Neuron (in vitro differentiated cells): ENCODE data around the gene ATP5PB.

Source experiments
- H2AFZ ChIP-seq: one replicate; pipeline ENCODE4 v1.6.1; 2013; ENCODE audit warnings: low read depth, mild to moderate bottlenecking, inconsistent platforms, low read length, moderate library complexity
- H3K27me3 ChIP-seq: one replicate; pipeline ENCODE4 v1.6.1; 2013; ENCODE audit warnings: low read length; ENCODE audit not compliant: insufficient read depth
- H3K36me3 ChIP-seq: one replicate; pipeline ENCODE4 v1.6.1; 2013; ENCODE audit warnings: low read length; ENCODE audit not compliant: insufficient read depth
- H3K4me1 ChIP-seq: one replicate; pipeline ENCODE4 v1.6.1; 2013; ENCODE audit warnings: low read length; ENCODE audit not compliant: insufficient read depth
- H3K4me3 ChIP-seq: 2 replicates; pipeline ENCODE4 v1.5.1; 2013; ENCODE audit warnings: mild to moderate bottlenecking, low read length, moderate library complexity
- H3K9me3 ChIP-seq: one replicate; pipeline ENCODE4 v1.6.1; 2013; ENCODE audit warnings: low read length

The ATP5PB gene

DNA sequence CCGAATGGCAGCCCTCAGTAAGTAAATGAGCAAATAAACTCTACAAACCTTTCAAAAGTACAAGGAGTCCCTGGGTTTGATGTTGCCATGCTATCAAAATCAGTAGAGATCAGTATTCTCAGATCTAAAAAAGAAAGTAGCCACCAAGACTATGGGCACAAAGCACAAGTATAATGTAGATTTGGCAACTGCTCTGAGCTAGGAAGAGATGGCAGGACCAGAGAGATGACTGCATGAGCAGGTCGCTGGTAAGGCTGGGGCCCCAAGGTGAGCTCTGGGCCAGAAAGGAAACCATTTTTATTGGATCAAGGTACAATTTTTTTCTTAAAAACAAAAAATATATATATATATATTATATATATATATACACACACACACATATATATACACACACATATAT is 57.3 kb downstream of the ATP5PB start:
- Histone ChIP-seq H3K9me3 (no peaks in the 10 kb centered on the region), H3K4me3 (no peak overlapping the region), H3K27me3 (peaks cover 4% of the 10 kb centered on the region), H3K4me1 (peaks cover 3% of the 10 kb centered on the region), H2AFZ (no peak overlapping the region), H3K36me3 (no peaks in the 10 kb centered on the region)

- no peaks in the 10 kb centered on the region for H3K36me3 ChIP-seq
- no peaks in the 10 kb centered on the region for H3K9me3 ChIP-seq
- H3K27me3 ChIP-seq, result peaks cover 4% of the 10 kb centered on the region
- peaks cover 3% of the 10 kb centered on the region for H3K4me1 ChIP-seq
- H2AFZ ChIP-seq, result peak overlapping the region; percentile 71
- H3K4me3 ChIP-seq, result peak overlapping the region; percentile 59
Measured at GRCh38 chr1:111507411-111508201, 58.3 kb downstream of the ATP5PB start.

DNA sequence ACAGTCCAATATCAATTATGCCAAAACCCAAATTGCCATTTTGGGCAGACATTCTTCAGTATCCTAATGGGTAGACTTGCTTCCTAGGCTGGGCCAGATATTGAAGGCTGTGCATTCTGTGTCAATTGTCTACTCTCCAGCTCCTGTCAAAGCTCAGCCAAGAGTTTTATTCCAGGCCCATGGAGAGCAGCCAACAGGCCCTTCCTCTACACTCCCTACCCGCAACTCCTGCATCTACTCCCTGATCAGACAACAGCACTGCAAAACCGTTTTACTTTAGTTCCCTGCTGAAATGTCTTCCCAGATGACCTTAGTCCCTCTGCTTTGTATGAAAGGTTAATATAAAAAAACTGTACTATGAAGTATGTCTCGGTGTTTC is 60.7 kb downstream of the ATP5PB start:
- Histone ChIP-seq H3K4me3 (no peak overlapping the region), H3K27me3 (no peaks in the 10 kb centered on the region), H3K4me1 (peaks cover 3% of the 10 kb centered on the region), H2AFZ (no peak overlapping the region), H3K36me3 (no peaks in the 10 kb centered on the region), H3K9me3 (no peaks in the 10 kb centered on the region)

DNA sequence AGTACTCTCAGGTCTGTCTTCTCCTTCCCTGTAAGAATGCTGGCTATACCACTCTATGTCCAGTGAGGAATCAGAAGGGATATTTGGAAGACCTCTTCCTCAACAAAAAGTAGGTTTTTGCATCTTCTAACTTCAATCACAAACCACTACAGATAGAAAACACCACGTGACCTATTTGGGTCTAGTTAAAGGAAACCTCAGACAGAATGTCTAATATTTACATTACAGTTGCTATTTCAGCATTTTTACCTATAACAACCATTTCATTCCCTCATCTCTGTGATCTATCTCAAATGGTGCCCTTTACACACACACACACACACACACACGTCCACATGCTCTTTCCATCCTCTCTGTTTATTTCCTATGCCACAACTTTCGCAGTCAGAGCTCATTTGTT is 62.1 kb downstream of the ATP5PB start:
- H3K4me3 ChIP-seq, result no peak overlapping the region
- no peaks in the 10 kb centered on the region for H3K36me3 ChIP-seq
- H3K9me3 ChIP-seq, result no peaks in the 10 kb centered on the region
- H3K27me3 ChIP-seq, result no peaks in the 10 kb centered on the region
- H3K4me1 ChIP-seq, result peaks cover 3% of the 10 kb centered on the region
- H2AFZ ChIP-seq, result no peak overlapping the region
